Fibroblast of pulmonary artery (primary cell): ENCODE data around the gene CD2AP.
"Not testable (repeated sequence)": the region's sequence is repeated elsewhere in the genome, so short reads cannot be mapped to it uniquely, and the experiment has no call there.

Source experiments
- DNase-seq: peaks from one replicate; pipeline ENCODE4 v3.0.0-alpha.2; 2010; ENCODE audit warnings: low read depth
- H3K4me3 ChIP-seq: replicated peaks from 2 replicates; pipeline ENCODE4 v1.5.1; 2011; ENCODE audit warnings: low read depth, mild to moderate bottlenecking, control low read depth, low read length, moderate library complexity
- CTCF ChIP-seq: IDR thresholded peaks from 2 replicates; pipeline ENCODE4 v1.5.1; 2011; ENCODE audit warnings: mild to moderate bottlenecking, control low read depth, low read length, inconsistent platforms; ENCODE audit errors: missing control alignments

CD2AP gene

GRCh38 chr6:47631269-47631772 is 153.7 kb downstream of the CD2AP start:
- TF ChIP-seq CTCF: peak; percentile 46
- DNase-seq: peak; percentile 71
- no peak overlapping the region for H3K4me3 ChIP-seq

GRCh38 chr6:47631797-47632196 is 154.2 kb downstream of the CD2AP start:
- DNase-seq: no peak
- no peak overlapping the region for H3K4me3 ChIP-seq
- no peak for TF ChIP-seq CTCF

- TF ChIP-seq CTCF: no peak
- peak; percentile 17 for DNase-seq
- H3K4me3 ChIP-seq: no peak overlapping the region
Observed at GRCh38 chr6:47633141-47633540, 155.6 kb downstream of the CD2AP start.

- DNase-seq: no peak
- no peak overlapping the region for H3K4me3 ChIP-seq
- TF ChIP-seq CTCF: no peak
Observed at GRCh38 chr6:47634210-47635047, 156.8 kb downstream of the CD2AP start.

- H3K4me3 ChIP-seq: no peak overlapping the region
- no peak for DNase-seq
- TF ChIP-seq CTCF: no peak
Observed at GRCh38 chr6:47646689-47647088, 169.1 kb downstream of the CD2AP start.

- no peak overlapping the region for H3K4me3 ChIP-seq
- DNase-seq: no peak
- no peak for TF ChIP-seq CTCF
Observed at GRCh38 chr6:47647188-47647587, 169.6 kb downstream of the CD2AP start.

GRCh38 chr6:47647626-47648025 is 170.0 kb downstream of the CD2AP start:
- not testable (repeated sequence) for DNase-seq, H3K4me3 ChIP-seq
